Fibroblast of villous mesenchyme (primary cell): ENCODE results near the gene TERT. TPM values are rescaled to one million over a fixed set of nuclear protein-coding genes. Genes with fewer than 3 reads are reported as not detected.
"Not testable (repeated sequence)": the region's sequence is repeated elsewhere in the genome, so short reads cannot be mapped to it uniquely, and the experiment has no call there.

Source experiments
- DNase-seq: peaks from one replicate; pipeline ENCODE4 v3.0.0-alpha.2; 2010; ENCODE audit warnings: low read depth
- H3K4me3 ChIP-seq: 2 replicates; pipeline ENCODE4 v1.5.1; 2011; ENCODE audit warnings: low read depth, mild to moderate bottlenecking, low read length
- CTCF ChIP-seq: IDR thresholded peaks from 2 replicates; pipeline ENCODE4 v1.5.1; 2012; ENCODE audit warnings: low read depth, mild to moderate bottlenecking, low read length; ENCODE audit not compliant: insufficient read depth
- total RNA-seq: library from RNA; depleted of rRNA; stranded (reverse); fragments of >200 nt; gene quantifications from 2 replicates; pipeline ENCODE4 v1.2.3, GENCODE V29; 2012

TERT gene
- total RNA-seq, 1 donor = not detected

DNA sequence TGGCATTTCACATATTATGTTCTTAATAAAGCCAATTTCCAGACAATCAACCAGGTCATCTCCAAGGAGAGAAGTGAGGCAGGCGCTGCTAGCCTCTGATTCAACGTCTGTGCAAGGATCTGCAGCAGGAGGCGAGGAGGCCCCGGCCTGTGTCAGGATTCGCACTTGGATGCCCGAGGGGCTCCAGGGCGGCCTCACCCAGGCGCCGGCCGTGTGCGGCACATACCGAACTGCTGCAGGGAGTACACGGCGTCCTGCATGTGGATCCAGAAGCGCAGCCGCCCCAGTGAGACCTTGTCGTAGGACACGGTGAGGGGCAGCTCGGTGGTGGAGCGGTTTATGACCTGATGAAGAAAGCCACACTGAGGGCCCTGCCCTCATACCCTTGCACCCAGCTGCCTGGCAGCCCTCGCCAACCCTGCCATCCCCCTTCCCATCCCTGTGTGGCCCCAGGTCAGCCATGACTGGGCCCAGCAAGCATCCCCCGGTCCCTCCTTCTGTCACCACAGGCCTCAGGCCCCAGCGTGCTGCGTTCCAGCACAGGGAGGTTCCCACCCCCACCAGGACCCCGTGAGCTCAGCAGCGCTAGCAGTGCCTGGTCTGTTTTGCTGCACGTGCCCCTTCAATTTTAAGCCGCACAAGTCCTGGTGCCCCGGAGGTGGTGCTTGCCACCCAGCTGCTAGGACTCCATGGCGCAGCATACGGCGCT, 40.1 kb upstream of the TERT start:
- DNase-seq = no peak
- H3K4me3 ChIP-seq = no peak overlapping the region
- no peak for TF ChIP-seq CTCF

DNA sequence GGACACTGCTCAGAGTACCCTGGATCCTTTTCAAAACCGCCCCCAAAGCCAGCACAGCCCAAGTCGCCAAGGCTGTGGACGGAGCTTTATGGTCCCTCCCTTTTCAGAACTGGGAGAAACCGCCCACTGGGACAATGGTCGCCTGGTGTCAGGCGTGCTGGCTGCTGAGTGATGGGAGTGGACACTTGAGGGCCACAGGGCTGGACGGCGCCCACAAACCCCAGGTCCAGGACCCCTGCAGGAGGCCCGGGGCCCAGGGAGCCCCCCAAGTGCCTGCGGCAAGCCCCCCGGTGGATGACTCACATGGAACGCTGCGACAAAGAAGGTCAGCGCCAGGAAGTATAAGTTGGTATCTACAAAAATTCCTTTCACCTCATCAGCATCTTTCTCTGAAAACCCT, 39.1 kb upstream of the TERT start:
- TF ChIP-seq CTCF = no peak
- DNase-seq = no peak
- no peak overlapping the region for H3K4me3 ChIP-seq

DNA sequence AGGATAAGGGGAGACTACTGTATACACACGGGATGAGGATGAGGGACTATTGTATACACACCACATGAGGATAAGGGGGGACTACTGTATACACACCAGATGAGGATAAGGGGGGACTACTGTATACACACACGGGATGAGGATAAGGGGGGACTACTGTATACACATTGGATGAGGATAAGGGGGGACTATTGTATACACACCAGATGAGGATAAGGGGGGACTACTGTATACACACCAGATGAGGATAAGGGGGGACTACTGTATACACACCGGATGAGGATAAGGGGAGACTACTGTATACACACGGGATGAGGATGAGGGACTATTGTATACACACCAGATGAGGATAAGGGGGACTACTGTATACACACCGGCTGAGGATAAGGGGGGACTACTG, 38.4 kb upstream of the TERT start:
- DNase-seq, H3K4me3 ChIP-seq: not testable (repeated sequence)

DNA sequence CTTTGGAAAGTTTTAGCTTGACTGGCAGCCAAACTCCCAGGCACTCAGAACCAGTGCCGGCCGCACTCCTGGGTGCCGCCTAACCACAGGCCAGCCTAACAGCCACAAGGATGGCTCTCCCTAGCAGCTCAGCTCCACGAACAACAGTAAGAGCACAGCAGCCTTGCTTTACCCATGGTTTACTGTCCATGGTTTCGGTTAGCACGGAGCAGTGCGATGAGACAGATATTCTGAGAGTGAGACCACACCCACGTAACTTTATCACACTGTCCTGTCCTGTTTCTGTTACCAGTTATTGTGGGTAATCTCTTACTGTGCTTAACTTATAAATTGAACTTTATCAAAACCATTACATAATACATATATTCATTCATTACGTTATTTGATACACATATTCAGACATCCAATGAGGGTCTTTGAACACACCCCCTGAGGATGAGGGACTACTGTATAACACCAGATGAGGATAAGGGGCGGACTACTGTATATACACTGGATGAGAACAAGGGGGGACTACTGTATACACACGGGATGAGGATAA, 37.7 kb upstream of the TERT start:
- no peak for DNase-seq
- TF ChIP-seq CTCF = no peak
- H3K4me3 ChIP-seq = no peak overlapping the region

DNA sequence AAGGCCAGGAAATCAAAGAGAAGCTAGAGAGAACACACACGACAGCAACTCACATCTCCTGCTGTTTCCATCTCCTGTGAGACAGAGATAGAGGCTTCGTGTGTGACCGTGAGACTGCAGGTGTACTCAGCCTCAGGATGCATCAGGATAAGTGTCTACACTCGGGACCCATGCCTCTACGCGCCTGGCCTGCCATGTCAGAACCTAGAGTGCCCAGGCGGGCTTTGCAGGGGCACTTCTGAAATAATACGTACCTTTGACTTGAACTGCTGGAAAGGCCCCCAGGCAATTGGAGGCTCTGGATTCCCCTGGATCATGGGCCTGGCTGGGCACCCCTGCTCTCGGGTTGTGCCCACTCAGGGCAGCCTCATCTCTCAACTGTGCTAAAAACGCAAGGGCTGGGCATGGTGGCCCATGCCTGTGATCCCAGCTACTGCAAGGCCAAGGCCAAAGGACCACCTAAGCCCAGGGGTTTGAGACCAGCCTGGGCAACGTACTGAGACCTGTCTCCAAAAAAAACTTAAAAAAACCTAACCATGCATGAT, 37.1 kb upstream of the TERT start:
- DNase-seq = no peak
- H3K4me3 ChIP-seq = no peak overlapping the region
- TF ChIP-seq CTCF = no peak

GRCh38 chr5:1330847-1331831, 36.3 kb upstream of the TERT start:
- no peak for TF ChIP-seq CTCF
- no peak for DNase-seq
- H3K4me3 ChIP-seq = no peak overlapping the region
